ENCODE results near the gene SNRNP25.

- TF ChIP-seq CTCF (IDR thresholded peaks at IDR 0.05; ENCODE audit: low read depth, low read length, missing input control) (no peak), REST (IDR thresholded peaks at IDR 0.05) (no peak)
Measured at GRCh38 chr16:104355-104754, 50.7 kb downstream of the SNRNP25 start.

Data from liver (tissue), 2 donors.